NCI-H2227 (cell line): ENCODE results near the gene TLK2.

ENCODE experiments used
- DNase-seq: peaks from one replicate; lab custom pipeline; 2025; ENCODE audit not compliant: unreplicated experiment; lab: John Stamatoyannopoulos, UW

TLK2 gene

DNA sequence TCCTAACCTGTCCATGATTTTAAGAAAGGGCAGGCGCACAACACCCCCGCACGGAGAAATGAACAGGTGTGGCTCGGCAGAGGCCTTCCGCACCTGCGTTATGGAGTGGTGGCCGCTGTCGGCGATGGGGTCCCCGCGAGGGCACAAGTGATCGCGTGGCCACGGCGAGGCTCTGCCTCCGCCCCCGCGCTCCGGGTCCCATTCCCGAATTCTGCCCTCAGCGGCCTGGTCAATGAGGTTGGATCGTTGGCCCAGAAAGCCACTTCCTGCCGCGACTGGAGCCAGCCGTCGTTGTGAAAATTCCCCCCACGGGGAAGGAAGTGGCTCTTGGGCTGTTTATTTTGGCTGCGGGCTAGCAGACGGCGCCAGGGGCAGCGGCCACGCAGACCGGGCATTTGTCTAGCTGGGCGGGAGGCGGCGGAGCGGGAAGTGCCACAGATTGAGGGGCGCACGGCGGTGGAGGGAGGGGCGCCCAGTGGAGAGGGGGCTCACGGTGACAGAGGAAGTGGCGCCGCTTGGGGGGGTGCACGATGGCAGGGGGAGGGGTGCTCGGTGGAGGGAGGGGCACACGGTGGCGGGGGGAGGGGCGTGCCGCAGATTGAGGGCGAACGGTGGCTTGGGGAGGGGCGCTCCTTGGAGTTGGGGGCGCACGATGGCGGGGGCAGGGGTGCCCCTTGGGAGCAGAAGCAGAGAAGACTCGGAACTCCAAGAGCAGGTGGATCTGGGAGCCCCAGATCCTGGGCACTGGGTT lies 173.8 kb downstream of the TLK2 start:
- DNase-seq: peak; percentile 68

DNA sequence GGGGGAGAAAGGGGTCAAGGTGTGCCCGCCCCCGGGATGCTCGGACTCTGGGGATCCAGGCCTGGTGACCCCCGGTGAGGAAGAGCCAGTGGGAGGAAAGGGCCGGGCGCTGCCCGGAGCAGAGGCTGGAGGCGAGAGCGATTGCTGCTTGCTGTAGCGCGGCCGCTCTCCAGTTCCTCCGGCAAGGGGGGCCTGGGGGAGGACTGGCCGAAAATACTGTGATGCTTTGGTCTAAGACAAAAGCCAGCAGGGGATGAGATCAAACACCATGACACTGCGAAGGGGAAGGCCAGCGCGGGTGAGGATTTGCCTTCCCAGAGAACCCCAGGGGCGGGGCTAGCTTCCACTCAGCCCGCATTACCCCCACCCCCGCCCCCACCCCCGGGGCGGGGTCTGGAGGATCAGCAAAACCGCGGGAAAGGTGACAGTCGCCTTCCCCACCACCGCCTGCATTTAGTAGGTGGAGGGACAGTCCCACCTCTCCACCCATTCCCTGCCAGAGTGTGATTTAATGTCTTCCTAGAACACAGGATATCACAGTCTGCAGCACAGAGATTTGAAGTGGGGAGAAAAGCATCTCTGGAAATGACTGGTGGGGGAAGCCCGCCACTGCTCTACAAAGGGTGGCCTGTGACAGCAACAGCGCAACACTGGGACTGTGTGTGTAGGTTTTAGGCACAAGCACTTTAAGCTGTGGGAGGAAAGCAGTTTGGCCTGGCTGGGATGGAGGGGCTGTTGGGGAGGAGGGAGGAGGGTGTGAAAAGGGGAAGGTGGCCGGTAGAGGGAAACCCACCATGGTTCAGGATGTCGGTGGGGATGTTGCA lies 174.6 kb downstream of the TLK2 start:
- DNase-seq: peak; percentile 91

DNA sequence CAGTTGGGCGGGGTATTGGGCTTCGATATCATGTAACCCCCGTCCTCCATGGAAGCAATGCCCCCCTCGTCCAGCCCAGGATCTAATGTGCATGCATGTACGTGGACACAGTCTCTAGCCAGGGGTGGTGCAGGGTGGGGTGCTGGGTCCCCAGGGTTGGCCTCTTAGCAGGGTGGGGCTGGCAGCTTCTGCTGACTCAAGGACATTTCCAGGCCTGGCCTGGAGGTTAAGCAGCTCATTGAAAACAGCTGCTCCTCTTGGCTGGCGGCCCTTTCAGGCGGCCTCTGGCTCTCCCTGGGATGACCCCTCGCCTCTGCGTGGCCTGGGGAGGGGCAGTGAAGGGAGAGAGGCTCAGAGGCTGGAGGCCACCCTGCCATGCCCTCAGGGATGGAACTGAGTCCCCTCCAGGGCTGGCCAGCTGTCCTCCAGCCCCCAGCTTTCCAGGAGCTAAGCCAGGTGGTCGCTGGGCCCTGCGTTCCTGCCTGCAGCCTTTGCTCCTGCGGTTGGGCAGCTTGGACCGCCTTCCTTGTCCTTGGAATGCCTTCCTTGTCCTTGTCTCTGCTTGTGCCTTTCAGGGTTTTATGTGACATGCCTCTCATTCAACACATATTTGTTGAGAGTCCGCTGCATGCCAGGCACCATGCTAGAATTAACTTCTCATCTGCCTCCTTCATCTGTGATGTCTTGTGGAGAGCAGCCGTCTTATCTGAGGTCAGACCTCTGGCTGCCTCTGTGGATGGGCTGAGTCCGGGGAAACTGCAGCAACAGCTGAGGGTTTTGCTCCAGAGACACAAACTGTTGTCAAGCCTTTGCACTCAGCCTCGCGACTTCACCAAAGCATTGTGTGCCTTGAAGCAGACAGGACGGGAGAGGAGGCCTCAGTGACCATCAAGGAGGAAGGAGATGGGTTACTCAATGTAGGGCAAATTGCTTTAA lies 175.5 kb downstream of the TLK2 start:
- no peak for DNase-seq

DNA sequence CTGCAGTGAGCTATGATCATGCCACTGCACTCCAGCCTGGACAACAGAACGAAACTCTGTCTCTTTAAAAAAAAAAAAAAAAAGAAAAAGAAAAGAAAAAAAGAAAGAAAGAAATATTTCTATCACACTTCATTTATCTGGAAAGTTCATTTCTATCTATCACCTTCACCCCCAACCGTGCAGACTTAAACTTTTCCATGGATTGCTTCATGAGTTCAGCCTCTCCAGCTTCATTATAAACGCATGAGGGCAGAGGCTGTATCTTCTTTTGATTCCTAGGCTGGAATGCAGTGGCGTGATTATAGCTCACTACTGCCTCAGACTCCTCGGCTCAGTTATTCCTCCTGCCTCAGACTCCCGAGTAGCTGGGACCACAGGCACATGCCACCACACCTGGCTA lies 177.0 kb downstream of the TLK2 start:
- DNase-seq: no peak

DNA sequence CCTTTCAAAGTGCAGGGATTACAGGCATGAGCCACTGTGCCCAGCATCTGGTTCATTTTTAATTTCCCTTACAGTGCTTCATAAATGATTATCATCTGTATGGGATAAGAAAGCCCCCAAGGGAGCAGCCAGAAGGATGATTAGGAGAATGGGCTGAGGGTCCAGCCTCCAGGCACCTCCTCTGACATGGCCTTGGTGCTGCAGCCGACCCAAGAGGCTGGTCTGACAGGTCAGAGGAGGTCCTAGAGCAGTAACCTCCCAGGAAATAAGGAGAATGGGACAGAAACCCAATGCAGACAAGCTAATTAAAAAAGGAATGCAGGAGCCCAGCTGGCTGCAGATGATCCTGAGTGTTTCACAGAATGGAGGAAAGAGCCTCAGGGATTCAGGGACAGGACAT lies 177.8 kb downstream of the TLK2 start:
- no peak for DNase-seq

DNA sequence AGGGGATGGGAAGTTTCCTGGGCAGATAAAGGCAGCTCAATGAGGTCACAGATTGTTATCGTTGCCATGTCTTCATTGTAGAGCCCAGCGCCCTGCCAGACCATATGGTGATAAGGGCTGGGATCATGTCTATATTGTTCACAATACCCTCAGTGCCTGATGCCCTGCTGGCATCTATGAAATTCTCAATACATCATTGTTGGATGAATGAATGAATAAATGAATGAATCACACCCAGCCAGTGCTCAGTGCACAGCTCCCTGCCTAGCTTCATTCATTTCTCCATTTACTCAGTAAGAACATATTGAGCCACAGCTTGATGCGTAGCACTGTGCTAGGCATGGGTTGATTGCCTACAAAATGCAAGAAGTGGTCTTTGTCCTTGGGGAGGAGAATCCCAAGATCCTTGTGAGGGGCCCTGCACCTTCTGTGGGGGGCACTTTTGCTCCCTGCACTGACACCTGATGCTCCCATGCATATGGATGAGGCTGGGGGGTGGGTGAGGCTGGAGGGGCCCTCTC lies 178.6 kb downstream of the TLK2 start:
- no peak for DNase-seq

DNA sequence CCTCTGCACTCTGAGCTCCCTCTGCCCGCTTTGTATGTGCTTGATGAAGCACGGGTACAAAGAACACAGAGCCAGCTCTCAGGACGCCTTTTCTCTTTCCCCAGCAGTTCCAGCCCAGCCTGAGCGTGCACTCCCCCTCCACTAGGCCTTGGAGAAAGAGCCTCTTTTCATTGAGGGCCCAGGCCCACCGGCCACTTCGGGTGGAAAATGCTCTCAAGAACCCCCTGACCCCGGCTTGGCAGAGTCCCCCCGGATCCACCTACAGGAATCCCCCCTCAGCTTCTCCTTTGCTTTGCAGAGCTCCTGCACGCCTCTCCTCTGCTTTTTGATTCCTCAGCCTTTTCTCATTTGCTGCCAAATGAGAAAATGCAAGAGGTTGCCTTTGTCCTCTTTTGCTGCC lies 179.1 kb downstream of the TLK2 start:
- DNase-seq: no peak

DNA sequence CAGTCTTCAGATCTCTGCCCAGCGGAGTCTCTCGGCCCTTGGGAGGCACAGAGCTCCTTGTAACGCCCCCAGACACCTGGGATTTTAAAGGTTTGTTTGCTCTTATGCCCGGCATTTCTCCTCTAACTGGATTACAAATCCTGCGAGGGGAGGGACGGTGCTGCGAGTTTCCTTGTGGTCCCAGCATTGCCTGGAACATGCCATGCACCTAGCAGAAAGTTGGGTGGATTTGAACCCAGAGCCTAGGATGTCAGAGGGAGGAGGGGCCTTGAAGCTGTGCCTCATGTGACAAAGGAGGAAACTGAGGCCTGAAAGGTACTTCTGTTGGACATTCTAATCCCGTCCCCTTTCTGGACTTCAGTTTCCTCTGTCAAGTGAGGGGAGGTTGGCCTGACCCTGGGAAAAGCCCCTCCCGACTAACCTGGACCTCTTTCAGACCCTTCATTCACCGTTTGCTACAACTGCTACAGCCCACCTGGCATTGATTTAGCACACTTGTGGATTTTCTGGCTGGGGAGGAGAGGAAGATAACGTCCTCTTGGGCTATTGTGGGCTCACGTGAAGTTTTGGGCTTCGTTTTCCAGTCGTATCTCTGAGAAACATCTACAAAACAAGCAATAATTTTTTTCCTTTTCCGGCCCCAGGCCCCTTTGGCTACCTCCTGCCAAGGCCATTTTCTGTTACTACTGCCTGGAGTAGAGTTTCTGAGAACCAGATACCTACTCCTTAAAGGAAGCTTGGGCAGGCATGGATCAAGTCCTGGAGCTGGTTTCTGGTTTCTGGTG lies 179.7 kb downstream of the TLK2 start:
- DNase-seq: no peak

DNA sequence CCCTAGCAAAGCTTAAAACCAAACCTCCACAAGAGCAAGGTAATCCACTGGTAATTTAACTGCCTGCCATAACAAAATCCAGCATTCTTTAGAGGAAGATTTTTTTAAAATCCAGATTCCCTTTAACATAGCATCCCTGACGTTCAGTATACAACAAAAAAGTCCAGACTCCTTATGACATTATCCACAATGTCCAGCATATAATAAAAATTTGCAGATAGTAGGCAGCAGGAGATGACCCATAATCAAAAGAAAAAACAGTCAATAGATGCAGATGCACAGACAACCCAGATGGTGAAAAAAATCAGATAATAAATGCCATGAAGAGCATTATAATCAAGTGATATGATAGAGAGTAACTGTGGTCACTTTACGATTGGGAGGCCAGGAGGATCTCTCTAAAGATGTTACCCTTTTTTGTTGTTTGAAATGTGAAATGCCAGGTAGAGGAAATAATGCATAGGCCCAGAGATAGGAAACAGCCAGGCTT lies 182.0 kb downstream of the TLK2 start:
- DNase-seq: no peak

DNA sequence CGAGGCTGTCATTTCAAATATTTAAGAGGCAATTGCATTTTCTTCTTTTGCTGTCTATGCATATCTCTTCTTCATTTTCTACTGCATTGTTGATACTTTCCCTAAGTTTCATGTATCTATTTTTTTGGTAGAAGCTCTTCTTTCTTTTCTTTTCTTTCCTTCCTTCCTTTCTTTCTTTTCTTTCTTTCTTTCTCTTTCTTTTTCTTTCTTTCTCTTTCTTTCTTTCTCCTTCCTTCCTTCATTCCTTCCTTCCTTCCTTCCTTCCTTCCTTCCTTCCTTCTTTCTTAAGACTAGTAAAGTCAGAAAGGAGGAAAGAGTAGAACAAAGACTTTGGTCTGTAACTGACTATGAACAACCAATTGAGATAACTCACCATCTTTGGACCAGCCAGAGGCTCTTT lies 182.7 kb downstream of the TLK2 start:
- DNase-seq: no peak

DNA sequence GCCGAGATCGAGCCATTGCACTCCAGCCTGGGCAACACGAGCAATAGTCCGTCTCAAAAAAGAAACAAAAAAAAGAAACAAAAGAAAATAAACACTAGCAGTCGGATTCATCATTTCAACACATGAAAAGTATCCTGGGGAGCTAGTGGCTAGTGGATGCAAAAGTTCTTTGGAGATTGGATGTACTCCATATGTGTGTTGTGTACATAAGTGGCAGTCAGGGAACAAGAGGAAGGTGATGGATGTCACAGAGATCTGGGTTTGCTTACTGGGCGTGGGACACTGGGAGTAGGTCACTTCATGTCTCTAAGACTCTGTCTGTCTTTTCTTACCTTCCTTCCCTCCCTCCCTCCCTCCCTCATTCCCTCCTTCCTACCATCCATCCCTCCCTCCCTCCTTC lies 184.2 kb downstream of the TLK2 start:
- DNase-seq: no peak
